ENCODE data around the gene ANKRD50. TPM values are rescaled to one million over a fixed set of nuclear protein-coding genes. Genes with fewer than 3 reads are reported as not detected.

Gene ANKRD50
- polyA plus RNA-seq, 1 donor from 2014 or later = not detected

DNA sequence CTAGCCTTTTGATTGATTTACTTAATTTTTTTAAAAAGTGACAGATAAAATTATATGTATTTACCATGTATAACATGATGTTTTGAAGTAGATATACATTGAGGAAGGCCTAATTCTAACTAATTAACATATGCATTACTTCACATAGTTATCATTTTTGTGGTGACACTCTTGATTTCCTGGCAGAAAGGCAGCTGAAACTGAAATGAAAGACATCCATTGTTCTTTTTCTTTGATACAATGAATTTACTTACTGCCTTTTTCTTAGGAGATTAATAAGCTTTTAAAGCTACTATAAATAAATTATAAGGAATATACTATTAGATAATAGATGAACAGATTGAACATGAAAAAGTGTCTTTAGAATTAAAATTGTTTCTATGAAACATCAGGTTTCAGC, 26.7 kb downstream of the ANKRD50 start:
- no peak overlapping the region for H3K4me3 Mint-ChIP-seq
- H3K4me1 Mint-ChIP-seq = no peaks in the 10 kb centered on the region
- peaks cover 0 to 7% (median 0%) of the 10 kb centered on the region in 3 donors for H3K9me3 Mint-ChIP-seq
- no peaks in the 10 kb centered on the region for H3K27me3 Mint-ChIP-seq
- no peaks in the 10 kb centered on the region for H3K36me3 Mint-ChIP-seq
- no peak overlapping the region for H3K27ac Mint-ChIP-seq

DNA sequence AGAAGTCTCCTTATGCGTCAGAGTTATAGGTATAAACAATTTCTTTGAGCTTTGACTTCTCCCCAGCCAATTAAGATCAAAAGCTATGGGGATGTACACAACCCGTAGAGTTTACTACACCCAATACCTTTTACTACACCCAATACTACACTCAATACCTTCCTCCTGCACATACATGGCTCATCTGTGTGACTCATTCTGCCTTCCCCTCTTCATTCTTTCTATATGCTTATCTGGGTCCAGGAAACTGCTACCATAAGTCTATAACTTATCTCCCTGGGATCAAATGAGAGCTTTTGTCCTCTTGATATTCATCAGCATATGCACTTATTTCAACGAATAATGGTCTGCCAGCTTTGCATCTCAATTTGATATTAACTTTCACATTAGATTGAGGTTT, 28.2 kb downstream of the ANKRD50 start:
- no peak overlapping the region for H3K27ac Mint-ChIP-seq
- H3K27me3 Mint-ChIP-seq = no peaks in the 10 kb centered on the region
- H3K4me1 Mint-ChIP-seq = no peaks in the 10 kb centered on the region
- H3K36me3 Mint-ChIP-seq = no peaks in the 10 kb centered on the region
- H3K9me3 Mint-ChIP-seq = peaks cover 0 to 8% (median 0%) of the 10 kb centered on the region in 3 donors
- no peak overlapping the region for H3K4me3 Mint-ChIP-seq

DNA sequence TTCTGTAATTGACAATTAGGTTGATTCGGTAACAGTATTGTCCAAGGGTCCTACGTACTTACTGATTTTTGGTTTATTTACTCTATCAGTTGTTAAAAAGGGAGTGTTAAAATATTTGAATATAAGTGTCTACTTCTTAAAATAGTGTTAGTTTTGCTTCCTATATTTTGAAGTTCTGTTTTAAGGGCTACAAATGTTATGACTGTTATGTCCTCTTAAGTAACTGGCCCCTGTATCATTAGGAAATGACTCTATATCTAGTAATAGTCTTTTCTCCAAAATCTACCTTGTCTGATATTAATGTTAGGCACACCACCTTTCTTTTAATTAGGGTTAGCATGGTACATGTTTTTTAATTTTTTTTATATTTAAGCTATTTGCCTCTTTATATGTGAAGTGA, 30.1 kb downstream of the ANKRD50 start:
- H3K4me3 Mint-ChIP-seq = no peak overlapping the region
- H3K36me3 Mint-ChIP-seq = no peaks in the 10 kb centered on the region
- H3K27ac Mint-ChIP-seq = no peak overlapping the region
- peaks cover 0 to 2% (median 0%) of the 10 kb centered on the region in 3 donors for H3K9me3 Mint-ChIP-seq
- no peaks in the 10 kb centered on the region for H3K4me1 Mint-ChIP-seq
- no peaks in the 10 kb centered on the region for H3K27me3 Mint-ChIP-seq

DNA sequence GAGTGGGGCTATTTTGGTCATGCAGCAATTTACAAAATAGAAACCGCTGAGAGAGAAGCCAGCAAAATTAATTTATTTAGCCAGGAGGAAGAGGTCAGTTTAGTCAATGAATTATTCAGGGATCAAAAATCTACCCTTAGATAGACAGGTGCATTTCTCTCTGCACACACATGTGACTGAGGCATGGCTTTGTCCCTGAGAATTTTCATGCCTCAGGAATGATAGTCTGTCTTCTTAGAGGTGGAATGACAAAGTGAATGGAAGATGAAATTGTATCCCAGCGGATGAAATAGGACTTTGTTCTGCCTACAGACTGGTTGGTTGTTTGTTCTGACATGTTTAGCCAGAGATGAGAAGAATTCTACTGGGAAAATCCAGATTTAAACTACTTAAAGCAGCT, 46.0 kb downstream of the ANKRD50 start:
- H3K27me3 Mint-ChIP-seq = no peaks in the 10 kb centered on the region
- H3K4me3 Mint-ChIP-seq = no peak overlapping the region
- H3K36me3 Mint-ChIP-seq = no peaks in the 10 kb centered on the region
- H3K4me1 Mint-ChIP-seq = peaks cover 0 to 2% (median 0%) of the 10 kb centered on the region in 3 donors
- H3K9me3 Mint-ChIP-seq = peaks cover 0 to 10% (median 3%) of the 10 kb centered on the region in 3 donors
- no peak overlapping the region for H3K27ac Mint-ChIP-seq

DNA sequence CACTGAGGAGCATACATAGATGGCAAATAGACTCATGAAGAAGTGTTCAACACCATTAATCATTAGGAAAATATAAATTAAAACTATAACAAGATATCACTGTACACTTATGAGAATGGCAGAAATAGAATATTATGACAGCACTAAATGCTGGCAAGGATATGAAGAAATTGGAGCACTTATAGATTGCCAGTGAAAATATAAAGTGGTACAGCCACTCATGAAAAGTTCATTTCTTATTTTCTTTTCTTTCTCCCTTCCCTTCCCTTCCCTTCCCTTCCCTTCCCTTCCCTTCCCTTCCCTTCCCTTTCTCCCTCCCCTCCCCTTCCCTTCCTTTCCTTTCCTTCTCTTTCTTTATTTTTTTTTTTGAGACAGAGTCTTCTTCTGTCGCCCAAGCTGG, 53.7 kb downstream of the ANKRD50 start:
- Mint-ChIP-seq H3K9me3 (peaks cover 0 to 4% (median 0%) of the 10 kb centered on the region in 3 donors), H3K4me1 (no peaks in the 10 kb centered on the region)

DNA sequence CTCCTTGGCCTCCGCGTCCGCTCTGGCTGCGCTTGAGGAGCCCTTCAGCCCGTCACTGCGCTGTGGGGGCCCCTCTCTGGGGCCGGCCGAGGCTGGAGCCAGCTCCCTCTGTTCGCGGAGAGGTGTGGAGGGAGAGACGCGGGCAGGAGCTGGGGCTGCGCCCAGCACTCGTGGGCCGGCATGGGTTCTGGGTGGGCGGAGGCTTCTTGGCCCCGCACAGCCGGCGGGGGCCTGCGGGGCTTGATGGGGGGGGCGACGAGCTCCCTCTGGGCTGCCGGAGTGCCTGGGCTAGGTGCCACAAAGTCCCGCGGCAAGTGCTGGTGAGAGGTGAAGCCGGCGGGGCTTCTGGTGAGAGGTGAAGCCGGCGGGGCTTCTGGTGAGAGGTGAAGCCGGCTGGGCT, 61.9 kb downstream of the ANKRD50 start:
- H3K27me3 Mint-ChIP-seq = no peaks in the 10 kb centered on the region
- H3K27ac Mint-ChIP-seq = no peak overlapping the region
- H3K36me3 Mint-ChIP-seq = no peaks in the 10 kb centered on the region
- peaks cover 0 to 8% (median 0%) of the 10 kb centered on the region in 3 donors for H3K9me3 Mint-ChIP-seq
- H3K4me1 Mint-ChIP-seq = no peaks in the 10 kb centered on the region
- H3K4me3 Mint-ChIP-seq = no peak overlapping the region

More for the DNA sequence above, 53.7 kb downstream of the ANKRD50 start:
- no peaks in the 10 kb centered on the region for H3K27me3 Mint-ChIP-seq
- H3K4me3 Mint-ChIP-seq = no peak overlapping the region
- H3K27ac Mint-ChIP-seq = no peak overlapping the region
- no peaks in the 10 kb centered on the region for H3K36me3 Mint-ChIP-seq

DNA sequence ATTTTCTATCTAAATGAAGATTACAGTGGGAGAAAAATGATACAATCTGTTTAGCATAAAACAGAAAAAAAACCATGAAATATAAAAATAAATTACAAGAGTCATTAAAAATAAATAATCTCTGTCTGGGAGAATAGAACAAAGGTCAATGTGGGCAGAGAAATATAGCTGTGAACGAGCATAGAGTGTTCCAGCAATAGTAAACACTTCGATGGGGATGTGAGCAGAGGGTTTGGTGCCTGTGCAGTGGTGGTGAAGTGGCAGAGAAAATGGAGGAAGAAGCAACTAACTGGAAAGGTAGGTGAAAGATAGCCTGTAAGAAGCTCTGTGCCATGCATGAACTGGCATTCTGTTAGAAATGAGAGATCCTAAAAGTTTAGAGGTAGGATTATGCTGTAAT, 64.9 kb downstream of the ANKRD50 start:
- Mint-ChIP-seq H3K9me3 (no peaks in the 10 kb centered on the region), H3K27ac (no peak overlapping the region), H3K36me3 (no peaks in the 10 kb centered on the region), H3K4me1 (no peaks in the 10 kb centered on the region), H3K4me3 (peak overlapping the region in 1 of 4 donors; percentile 8), H3K27me3 (no peaks in the 10 kb centered on the region)

DNA sequence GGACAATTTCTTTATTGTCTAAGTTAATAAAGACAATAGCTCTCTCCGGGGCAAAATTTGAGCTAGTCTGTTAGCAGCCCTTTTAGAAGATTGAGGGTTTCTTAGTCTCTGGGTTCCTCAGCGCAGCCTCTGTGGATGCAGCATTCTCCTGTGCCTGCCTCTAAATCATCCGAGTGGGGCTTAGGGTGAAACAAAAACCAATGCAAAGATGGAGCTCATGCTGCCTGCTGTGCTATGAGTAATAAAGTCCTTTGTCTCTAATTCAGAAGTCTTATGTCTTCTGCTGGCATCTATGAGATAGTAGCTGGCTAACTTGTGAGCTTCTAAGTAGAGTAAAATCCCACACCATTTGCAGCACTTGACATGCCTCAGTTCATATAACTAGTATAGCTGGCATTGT, 67.9 kb downstream of the ANKRD50 start:
- no peak overlapping the region for H3K27ac Mint-ChIP-seq
- no peaks in the 10 kb centered on the region for H3K4me1 Mint-ChIP-seq
- no peaks in the 10 kb centered on the region for H3K27me3 Mint-ChIP-seq
- no peaks in the 10 kb centered on the region for H3K36me3 Mint-ChIP-seq
- no peak overlapping the region for H3K4me3 Mint-ChIP-seq
- H3K9me3 Mint-ChIP-seq = peaks cover 0 to 2% (median 0%) of the 10 kb centered on the region in 3 donors

DNA sequence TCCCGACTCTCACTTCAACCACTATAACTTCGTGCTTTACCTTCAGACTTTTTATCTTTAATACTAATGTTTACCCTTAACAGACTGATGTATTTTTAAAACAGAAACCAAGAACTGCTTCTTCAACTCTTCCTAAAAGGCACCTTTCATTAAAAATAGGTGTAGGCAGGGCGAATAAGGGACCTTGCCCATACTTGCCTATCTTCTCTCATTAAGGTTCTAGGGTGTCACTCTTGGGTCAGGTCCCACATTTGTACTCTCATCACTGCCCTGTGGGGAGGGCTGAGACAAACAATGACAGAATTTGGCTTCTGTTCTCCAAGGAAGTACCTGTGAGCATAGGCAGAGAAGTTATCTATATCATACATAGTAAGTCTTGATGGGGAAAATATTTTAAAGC, 69.7 kb downstream of the ANKRD50 start:
- no peaks in the 10 kb centered on the region for H3K36me3 Mint-ChIP-seq
- no peaks in the 10 kb centered on the region for H3K4me1 Mint-ChIP-seq
- peaks cover 0 to 2% (median 0%) of the 10 kb centered on the region in 3 donors for H3K9me3 Mint-ChIP-seq
- no peaks in the 10 kb centered on the region for H3K27me3 Mint-ChIP-seq
- H3K4me3 Mint-ChIP-seq = no peak overlapping the region
- no peak overlapping the region for H3K27ac Mint-ChIP-seq

DNA sequence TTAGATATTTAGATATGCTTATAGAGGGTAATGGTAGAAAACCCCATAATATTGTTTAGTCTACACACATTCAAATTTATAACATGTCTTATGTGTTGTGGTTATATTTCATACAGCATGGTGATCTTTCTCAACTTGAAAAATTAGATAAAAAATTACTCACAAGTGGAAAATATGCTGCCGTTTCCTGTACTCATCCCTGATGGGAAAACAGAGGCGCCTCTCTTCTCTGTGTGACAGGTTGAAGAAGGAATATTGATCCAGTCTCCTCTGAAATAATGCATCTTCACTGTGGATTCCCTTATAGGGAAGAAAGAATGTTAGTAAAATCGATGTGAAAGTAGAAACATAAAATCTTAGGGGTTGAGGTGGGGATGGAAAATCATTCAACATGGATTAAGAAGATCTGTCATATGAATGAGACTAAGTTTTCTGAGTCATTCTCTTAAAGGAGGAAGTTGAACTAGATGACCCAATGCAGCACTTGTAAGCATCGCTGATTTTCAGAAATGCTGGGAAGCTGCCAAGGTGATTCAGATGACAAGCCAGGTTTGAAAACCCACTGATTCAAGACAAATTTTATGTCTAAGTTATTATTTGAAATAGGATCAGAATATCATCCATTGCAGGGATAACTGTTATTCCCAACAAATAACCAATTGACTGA, 70.7 kb downstream of the ANKRD50 start:
- Mint-ChIP-seq H3K27me3 (no peaks in the 10 kb centered on the region), H3K4me1 (no peaks in the 10 kb centered on the region), H3K4me3 (no peak overlapping the region), H3K36me3 (no peaks in the 10 kb centered on the region), H3K9me3 (peaks cover 2 to 5% (median 5%) of the 10 kb centered on the region in 3 donors), H3K27ac (no peak overlapping the region)

DNA sequence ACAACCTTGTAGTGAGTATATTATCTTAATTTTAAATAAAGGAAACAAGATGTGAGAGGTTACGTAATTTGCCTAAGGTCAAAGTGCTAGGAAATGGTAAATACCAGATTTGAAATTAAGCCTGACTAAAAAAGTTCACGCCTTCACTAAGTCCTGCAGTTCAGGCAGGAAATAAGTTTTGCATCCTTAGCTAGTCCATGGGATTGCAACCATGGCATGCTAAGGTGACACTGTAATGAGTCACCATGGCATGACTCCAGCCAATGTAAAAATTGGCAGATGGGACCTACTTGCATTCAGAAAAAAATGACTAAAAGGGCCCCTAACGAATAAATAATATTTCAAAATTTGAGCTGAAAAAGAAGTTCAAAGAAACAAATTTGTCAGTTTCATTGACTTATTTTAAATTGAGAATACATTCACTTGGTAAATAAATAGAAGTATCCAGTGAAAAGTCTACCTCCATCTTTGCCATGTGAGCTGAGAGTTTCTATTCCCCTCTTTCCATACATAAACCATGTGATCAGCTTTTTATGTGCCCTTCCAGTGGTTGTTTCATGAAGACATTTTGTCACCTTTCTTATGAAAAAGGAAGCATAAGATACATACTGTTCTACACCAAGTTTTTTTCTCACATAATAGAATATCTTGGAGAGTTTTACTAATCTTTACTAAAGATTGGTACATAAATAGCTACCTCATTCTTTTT, 72.4 kb downstream of the ANKRD50 start:
- H3K36me3 Mint-ChIP-seq = no peaks in the 10 kb centered on the region
- no peak overlapping the region for H3K4me3 Mint-ChIP-seq
- H3K9me3 Mint-ChIP-seq = peaks cover 2 to 5% (median 5%) of the 10 kb centered on the region in 3 donors
- H3K4me1 Mint-ChIP-seq = no peaks in the 10 kb centered on the region
- no peaks in the 10 kb centered on the region for H3K27me3 Mint-ChIP-seq
- H3K27ac Mint-ChIP-seq = no peak overlapping the region

DNA sequence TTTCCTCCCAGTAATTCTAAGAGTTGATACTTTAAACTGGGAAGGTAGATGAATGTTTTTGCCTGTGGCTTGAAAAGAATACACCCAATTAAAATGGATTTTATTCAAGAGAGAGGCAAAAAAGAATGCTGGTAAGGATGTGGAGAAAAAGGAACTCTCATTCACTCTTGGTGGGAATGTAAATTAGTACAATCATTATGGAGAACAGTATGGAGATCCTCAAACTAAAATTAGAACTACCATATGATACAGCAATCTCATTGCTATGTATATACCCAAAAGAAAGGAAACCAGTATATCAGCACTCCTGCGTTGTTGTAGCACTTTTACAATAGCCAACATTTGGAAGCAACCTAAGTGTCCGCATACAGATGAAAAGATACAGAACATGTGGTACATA, 75.2 kb downstream of the ANKRD50 start:
- no peaks in the 10 kb centered on the region for H3K27me3 Mint-ChIP-seq
- peaks cover 2 to 5% (median 5%) of the 10 kb centered on the region in 3 donors for H3K9me3 Mint-ChIP-seq
- no peak overlapping the region for H3K4me3 Mint-ChIP-seq
- no peaks in the 10 kb centered on the region for H3K36me3 Mint-ChIP-seq
- H3K4me1 Mint-ChIP-seq = no peaks in the 10 kb centered on the region
- no peak overlapping the region for H3K27ac Mint-ChIP-seq

DNA sequence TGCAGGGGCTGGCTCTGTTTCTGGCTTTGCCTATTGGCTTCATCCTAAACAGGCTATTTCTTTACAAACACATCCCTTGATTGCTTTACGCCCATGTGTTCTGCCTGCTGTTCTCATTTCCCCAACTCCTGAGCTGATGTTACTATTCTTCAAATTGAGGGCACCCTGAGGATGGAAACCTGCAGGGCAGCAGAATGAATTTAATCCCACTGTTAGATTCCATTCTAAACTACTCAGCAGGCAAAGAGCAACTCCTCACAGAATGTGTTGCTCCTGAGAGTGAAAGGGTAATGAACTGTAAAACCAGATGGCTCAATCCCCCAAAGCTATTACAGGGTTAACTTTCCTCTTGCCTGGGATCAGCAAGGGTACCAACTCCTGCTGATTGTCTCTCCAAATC, 75.7 kb downstream of the ANKRD50 start:
- Mint-ChIP-seq H3K36me3 (no peaks in the 10 kb centered on the region), H3K4me1 (no peaks in the 10 kb centered on the region), H3K27me3 (no peaks in the 10 kb centered on the region), H3K4me3 (no peak overlapping the region), H3K27ac (no peak overlapping the region), H3K9me3 (peaks cover under 1 to 5% (median 5%) of the 10 kb centered on the region in 3 donors)

DNA sequence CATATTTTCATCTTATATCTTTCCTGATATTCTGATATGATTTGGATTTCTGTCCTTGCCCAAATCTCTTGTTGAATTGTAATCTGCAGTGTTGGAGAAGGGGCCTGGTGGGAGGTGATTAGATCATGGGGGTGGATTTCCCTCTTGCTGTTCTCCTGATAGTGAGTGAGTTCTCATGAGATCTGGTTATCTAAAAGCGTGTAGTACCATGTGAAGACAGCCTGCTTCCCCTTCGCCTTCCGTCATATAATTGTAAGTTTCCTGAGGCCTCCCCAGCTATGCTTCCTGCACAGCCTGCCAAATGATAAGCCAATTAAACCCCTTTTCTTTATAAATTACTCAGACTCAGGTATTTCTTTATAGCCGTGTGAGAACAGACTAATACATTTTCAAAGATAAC, 77.2 kb downstream of the ANKRD50 start:
- Mint-ChIP-seq H3K27ac (no peak overlapping the region), H3K36me3 (no peaks in the 10 kb centered on the region), H3K4me1 (no peaks in the 10 kb centered on the region), H3K4me3 (no peak overlapping the region), H3K9me3 (peaks cover 0 to 5% (median 5%) of the 10 kb centered on the region in 3 donors), H3K27me3 (no peaks in the 10 kb centered on the region)

DNA sequence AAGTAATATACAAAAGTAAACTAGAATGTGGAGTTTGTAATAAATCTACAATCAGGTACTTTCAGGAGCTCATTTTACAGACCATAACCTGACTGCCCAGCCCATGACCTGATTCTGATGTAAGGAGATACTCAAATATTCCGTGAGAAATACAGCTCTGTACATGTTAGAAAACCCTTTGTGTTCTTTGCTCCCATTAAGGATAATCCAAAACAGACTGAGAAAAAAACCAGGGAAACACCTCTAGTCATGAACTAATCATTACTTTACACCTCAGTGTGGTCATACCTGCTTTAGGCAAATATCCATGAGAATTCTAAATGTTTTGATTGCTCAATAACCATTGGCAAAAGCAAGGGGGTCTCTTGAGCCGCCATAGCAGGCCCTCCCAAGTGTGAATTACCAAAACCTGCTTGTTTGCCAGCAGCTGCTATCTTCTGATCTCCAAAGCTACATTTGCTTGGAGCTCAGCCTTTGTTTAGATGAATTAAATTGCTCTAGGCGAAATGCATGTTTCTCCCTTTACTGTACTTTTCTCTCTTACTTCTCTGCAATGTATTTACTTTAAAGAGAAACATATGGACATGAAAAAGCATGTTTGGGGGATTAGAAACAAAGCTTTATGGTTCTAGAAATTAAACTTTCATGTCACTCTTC, 79.1 kb downstream of the ANKRD50 start:
- H3K9me3 Mint-ChIP-seq = peaks cover 0 to 5% (median 5%) of the 10 kb centered on the region in 3 donors
- no peaks in the 10 kb centered on the region for H3K36me3 Mint-ChIP-seq
- H3K4me3 Mint-ChIP-seq = no peak overlapping the region
- H3K27me3 Mint-ChIP-seq = no peaks in the 10 kb centered on the region
- no peak overlapping the region for H3K27ac Mint-ChIP-seq
- H3K4me1 Mint-ChIP-seq = no peaks in the 10 kb centered on the region
